HG02981 (cell line): ENCODE measurements around the gene PRKRIP1.
"Not testable (repeated sequence)": the region's sequence is repeated elsewhere in the genome, so short reads cannot be mapped to it uniquely, and the experiment has no call there.

Experiments used
- ATAC-seq: cut with Tn5 transposase; IDR thresholded peaks from one replicate; pipeline ENCODE4 v1.9.1; 2021; ENCODE audit warnings: mild to moderate bottlenecking, moderate library complexity; ENCODE audit not compliant: unreplicated experiment

PRKRIP1 gene

DNA sequence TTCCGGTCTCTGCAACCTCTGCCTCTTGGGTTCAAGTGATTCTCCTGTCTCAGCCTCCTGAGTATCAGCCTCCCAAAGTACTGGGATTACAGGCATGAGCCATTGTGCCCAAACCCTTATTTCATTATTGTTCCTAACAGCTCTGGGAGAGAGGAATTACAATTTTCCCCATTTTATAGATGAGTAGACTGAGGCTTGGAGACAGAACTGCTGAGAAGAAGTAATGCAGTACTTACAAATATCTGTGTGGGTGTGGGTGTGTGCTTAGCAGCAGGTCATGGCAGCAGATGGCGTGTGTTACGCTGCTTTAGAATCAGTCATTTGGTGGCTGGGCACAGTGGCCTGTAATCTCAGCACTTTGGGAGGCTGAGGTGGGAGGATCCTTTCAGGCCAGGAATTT is 7.4 kb downstream of the PRKRIP1 start:
- ATAC-seq, result no peak

DNA sequence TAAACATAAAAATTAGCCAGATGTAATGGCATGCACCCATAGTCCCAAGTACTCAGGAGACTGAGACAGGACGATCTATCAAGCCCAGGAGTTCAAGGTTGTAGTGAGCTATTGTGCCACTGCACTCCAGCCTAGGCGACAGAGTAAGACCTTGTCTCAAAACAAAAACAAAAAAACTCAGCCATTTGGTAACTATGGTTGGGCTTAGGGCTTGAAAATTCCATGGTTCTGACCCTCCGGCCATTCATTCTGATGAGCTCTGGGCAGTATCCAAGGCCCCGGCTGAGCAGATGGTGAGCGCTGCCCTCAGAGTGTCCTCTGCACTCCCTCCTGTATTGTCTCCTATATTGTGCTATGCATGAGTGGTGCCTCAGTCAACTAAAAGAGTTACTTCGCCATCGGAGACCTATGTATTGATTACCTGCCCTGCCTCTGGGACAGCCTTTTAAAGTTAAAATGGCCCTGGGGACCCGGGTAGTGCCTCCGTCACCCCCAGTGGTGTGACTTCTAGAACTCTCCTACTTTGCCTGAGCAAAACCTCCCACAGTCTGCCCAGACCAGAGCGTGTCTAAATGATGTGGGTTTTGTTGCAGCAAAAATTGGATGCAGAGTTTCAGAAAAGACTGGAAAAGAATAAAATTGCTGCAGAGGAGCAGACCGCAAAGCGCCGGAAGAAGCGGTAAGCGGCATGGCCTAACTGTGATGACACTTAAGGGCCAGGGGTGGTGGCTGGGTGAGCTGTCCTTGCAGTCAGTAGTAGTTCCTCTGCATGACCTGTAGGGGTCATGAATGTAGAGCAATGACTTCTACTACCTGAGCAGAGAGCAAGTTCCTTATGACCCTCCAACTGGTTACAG is 8.1 kb downstream of the PRKRIP1 start:
- ATAC-seq, result peak; percentile 86

DNA sequence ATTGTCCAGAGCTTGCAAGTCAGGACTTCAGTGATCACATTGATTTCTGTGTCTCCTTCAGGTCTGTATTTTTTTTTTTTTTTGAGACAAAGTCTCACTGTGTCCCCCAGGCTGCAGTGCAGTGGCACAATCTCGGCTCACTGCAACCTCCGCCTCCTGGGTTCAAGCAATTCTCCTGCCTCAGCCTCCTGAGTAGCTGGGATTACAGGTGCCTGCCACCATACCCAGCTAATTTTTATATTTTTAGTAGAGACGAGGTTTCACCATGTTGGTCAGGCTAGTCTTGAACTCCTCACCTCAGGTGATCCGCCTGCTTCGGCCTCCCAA is 8.7 kb downstream of the PRKRIP1 start:
- ATAC-seq, result not testable (repeated sequence)

DNA sequence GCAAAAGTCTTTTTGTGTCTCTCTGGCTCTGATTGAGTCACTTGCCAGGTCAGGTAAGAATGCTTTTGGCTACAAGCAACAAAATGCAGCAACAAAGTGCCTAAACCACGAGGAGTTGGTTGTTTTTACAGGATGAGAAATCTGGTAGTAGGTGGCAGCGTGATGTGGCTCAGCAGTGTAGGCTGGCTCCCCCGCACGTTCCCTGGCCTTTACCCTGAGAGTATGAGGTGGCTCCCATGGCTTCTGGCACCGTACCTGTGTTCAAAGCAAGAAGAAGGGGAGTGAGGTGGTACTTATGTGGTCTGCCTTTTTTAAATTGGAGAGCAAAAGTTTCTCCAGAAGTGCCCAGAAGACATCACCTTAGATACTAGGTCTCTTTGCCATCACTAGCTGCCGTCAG is 11.7 kb downstream of the PRKRIP1 start:
- ATAC-seq, result no peak

DNA sequence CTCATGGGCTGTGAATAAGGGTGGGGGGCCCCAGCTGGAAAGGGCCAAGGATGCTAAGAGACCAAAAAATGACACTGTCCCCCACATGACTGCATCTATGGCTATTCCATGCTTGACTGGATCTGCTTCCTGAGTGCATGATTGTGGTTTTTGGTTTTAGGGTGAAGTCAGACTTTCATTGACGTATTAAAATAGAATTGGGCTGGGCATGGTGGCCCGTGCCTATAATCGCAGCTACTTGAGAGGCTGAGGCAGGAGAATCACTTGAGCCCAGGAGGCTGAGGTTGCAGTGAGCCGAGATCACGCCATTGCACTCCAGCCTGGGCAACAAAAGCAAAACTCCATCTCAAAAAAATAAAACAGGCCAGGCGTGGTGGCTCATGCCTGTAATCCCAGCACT is 12.4 kb downstream of the PRKRIP1 start:
- ATAC-seq, result peak; percentile 52

DNA sequence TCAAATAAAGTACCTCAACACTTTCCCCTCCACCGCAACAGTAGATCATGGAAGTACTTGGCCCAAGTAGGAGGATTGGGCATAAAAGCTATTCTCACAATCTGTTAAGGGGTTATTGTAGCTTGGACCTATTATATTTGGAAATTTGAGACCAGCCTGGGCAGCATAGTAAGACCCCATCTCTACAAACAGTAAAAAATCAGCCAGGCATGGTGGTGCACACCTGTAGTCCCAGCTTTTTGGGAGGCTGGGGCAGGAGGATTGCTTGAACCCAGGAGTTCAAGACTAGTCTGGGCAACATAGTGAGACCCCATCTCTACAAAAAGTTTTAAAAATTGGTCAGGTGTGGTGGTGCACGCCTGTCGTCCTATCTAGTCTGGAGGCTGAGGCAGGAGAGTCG is 13.2 kb downstream of the PRKRIP1 start:
- no peak for ATAC-seq

DNA sequence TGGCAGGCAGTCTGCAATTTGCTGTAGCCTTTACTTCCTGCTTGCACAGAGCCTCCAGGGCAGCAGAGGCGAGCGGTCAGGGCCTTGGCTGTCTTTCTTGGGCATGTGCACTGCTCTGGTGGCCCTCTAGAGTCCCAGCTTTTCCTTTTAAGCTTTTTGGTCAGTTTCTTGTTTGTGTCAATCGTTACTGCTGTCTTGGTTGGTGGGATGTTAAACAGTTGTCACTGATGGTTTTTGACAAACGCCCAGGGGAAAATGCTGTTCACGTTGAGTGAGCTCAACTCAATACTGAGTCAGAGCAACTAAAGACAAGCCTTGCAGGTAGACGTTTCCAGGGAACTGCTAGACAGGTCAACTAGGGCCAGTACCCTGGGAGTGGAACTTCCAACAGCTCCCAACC is 14.0 kb downstream of the PRKRIP1 start:
- ATAC-seq, result no peak

DNA sequence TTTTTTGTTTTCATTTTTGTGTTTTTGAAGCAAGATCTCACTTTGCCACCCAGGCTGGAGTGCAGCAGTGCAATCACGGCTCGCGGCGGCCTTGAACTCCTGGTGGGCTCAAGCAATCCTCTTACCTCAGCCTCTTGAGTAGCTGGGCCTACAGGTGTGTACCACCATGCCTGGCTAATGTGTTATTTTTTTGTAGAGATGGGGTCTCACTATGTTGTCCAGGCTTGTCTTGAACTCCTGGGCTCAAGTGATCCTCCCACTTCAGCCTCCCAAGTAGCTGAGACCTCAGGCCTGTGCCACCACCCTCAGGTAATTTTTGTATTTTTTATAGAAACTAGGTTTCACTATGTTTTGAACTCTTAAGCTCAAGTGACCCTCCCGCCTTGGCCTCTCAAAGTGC is 14.8 kb downstream of the PRKRIP1 start:
- no peak for ATAC-seq

DNA sequence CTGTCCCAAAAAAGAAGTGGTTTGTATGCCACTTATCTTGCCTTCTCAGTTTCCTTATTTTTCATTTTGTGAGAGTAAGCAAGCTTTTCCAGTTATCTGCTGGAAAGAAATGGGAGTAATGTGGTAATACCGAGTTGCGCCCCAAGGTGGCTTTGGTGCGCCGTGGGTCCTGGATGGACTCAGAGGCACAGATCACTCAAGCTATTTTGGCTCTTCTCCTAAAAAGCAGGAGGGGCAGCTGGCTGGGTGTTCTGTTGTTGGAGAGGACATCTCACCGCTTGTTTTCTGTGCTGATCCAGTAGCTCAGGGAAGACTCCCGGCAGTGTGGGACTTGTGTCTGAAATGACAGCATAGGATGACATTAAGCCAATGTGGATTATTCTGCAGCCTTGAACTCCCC is 16.4 kb downstream of the PRKRIP1 start:
- no peak for ATAC-seq

DNA sequence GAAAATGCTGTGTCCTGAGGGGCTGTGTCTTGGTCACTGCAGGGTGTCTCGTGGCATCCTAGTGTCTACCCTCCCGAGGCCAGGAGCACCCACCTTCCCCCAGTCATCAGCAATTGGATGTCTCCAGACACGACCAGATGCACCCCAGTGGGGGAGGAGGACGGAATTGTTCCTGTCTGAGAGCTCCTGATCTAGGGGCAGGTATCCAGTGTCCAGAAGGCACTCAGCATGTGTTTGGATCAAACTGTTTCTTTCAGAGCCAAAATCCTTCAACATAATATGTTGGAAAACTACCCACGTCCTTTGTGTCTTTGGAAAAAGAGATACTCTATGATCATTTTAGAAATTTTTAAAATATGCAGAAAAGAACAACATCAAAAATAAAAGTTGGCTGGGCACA is 16.9 kb downstream of the PRKRIP1 start:
- no peak for ATAC-seq

DNA sequence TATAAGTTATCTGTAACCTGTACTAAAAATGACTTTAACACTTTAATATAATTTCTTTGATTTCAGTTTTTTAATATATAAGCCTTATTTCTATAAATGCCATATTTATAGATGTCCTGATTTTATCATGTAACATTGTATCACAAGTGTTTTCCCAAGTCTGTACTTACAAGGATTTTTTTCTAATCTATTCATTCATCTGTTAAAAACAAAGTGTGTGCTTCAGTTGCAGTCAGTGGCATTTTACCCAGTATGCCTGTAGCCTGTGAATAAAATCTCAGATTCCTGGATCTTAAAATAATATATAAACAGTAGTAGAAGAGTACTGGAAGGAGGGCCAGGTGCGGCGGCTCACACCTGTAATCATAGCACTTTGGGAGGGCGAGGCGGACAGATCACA is 17.4 kb downstream of the PRKRIP1 start:
- no peak for ATAC-seq

DNA sequence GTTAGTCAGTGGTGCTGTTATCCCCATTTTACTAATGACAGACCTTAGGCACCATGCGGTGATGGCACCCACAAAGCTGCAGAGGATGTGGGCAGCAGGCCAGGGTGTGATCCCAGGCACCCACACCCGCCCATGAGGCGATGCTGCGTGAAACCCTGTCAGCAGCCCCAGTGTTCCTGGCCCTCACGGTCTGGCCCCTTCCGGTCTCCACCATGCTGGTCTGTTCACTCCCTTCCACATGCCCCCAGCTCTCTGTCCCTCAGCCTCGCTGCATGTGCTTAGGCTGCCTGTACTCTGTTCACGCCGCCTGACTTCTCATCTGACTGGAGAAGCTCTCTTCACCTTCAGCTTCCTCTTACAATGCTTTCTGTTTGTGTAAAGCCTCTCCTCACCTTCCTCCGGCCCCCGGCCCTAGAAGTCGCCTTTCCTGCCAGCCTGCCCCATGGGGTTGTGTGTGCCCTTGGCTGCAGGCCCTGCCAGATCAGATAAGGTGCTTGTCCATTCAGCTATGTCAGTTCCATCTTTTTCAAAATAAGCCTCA is 19.6 kb downstream of the PRKRIP1 start:
- ATAC-seq, result peak; percentile 61

DNA sequence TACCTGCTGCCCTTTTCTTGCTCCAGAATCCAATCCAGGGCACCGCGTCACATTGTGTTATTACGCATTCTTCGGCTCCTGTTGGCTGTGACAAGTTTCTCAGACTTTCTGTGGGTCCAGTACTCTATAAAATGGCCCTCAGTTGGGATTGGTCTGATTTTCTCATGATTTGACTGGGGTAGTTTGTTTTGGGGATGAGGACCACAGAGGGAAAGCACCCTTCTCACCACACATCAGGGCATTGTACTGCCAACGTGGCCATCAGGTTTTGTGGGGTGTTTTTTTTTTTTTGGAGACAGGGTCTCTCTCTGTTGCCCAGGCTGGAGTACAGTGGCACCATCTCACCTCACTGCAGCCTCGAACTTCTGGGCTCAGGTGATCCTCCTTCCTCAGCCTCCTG is 20.2 kb downstream of the PRKRIP1 start:
- no peak for ATAC-seq

DNA sequence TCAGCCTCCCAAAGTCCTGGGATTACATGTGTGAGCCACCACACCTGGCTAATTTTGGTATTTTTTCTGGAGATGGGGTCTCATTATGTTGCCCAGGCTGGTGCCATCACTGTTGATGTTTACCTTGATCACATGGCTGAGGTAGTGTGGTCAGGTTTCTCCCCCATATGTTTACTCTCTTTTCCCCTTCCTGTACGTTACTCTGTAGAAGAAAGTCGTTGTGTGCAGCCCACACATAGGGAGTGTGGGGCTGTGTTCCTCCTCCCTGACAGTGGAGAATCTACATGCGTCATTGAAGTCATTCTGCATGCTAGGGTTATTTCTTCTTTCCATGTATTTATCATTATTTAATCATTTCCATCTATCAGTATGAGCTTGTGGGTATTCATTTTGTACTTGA is 20.9 kb downstream of the PRKRIP1 start:
- ATAC-seq, result no peak

DNA sequence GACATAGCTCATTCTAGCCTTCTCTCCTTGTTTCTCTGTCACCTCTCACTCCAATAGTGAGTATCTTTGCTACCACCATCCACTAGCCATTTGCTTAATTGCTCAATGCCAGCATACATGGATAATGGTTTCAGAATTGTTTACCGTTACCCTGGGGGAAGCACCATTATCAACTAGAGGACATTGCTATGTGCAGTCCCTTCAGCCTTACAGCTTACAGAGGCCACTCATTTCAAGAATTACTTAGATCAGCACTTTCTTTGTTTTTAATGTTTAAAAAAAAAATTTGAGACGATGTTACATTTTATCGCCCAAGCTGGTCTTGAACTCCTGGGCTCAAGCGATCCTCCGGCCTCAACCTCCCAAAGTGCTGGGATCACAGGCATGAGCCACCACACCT is 22.4 kb downstream of the PRKRIP1 start:
- ATAC-seq, result no peak

DNA sequence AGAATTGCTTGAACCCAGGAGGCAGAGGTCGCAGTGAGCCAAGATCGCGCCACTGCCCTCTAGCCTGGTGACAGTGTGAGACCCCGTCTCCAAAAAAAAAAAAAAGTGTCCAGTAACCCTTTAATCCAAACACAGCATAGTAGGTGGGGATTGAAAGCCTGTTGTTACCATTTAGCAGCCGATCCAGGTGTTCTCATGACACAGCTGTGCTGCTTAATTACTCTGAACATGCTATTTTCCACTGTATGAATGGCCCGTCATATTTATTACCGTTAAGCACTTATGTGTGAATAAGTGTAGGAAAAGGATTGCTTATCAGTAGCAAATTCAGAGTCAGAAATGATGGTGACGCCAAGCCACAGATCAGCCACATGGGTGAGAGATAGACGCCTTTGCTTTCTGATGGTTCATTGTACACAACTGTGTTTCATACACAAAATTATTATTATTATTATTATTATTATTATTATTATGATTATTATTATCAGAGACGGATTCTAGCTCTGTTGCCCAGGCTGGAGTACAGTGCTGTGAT is 25.6 kb downstream of the PRKRIP1 start:
- ATAC-seq, result no peak

DNA sequence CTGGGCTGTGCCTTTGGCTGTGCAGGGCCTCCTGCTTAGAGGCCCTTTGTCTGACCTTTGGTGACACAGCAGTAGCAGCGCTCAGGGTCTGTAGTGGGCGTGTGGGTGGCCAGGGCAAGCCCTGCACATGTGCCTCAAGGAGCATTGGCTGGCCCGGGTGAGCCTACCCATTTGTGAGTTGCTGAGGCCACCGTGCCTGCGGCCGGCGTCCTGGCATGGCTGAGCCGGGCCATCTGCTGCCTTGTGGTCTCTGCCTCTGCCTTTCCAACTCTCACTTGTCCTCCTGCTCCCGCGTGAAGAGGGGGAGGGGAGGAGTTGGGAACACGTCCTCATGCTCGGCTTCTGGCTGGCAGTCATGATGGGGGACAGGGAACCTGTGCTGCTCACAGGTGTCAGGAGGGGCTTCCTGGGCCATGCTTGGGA is 28.0 kb downstream of the PRKRIP1 start:
- no peak for ATAC-seq

DNA sequence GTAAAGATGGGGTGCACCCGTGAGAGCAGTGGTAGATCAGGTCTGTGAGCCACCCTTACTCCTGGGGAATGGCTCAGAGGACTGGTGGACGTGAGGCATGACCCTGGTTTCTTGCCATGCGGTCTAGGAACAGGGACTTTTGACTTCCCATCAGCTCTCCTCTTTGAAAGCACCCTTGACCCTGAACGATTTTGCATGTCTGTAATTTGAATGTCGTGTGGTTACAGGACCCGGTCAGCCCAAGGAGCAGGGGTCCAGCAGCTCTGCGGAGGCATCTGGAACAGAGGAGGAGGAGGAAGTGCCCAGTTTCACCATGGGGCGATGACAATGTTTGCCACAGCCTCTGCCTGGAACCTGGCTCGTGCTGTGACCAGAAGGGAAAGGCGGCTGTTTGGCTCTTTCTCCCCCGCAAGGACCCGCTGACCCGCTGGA is 28.6 kb downstream of the PRKRIP1 start:
- ATAC-seq, result no peak

DNA sequence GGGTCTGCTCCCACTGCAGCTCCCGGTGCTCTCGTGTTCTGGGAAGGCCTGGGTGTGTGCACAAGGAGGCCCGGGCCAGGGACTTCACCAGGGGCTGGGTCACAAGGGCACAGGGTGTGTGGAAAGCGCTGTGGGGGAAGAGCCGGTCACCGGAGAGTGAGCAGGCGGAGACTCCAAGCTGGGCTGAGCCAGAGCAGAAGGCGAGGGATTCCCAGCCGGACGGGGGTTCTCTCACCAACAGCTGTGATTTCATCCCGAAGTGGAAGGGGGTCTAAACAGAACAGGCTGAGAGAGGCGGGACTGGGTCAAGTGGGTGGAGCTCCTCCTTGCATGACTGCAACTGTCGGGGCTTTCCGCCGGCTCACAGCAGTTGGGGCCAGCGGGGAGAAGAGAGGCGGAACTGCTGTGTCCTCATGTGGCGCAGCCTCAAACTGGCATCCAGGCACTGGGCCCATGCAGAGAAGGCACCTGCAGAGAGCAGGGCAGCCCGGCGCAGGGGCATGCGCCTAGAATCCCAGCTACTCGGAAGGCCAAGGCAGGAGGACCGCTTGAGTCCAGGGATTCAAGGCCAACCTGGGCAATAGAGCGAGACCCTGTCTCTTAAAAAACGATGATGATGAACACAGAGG is 29.6 kb downstream of the PRKRIP1 start:
- peak; percentile 67 for ATAC-seq

DNA sequence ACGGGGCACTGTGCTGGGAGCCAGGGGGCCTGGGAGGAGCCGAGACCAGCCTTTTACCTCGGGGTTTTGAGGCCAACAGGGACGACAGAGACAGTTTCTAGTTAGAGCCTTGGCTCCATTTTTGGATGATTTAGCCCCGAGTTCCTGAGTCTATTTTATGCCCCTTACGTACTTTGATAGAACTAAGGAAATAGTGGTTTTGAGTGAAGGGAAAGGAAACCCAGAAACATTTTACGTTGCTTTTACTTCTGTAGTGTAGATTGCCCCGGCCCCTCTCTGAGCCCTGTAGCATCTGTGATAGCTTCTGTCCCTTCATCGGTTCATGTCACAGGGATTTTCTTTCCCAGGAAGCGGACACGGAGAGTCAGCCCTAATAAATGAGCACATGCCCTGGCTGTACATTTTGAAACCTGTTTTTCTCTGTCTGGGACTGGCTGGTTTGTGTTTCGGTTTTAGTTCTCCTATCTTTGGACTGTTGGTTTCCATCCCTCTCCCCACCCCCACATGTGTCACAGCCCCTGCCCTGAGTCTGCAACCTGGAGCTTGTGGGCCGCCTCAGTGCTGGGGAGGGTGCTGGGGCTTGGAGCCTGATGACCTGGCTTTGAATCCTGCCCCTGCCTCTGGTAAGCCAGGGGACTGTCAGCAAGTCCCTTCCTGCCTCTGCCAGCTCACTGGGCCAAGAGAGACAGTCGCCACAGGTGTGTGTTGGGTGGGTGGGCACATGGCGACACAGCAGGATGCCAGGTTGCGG is 30.3 kb downstream of the PRKRIP1 start:
- ATAC-seq, result peak; percentile 52

DNA sequence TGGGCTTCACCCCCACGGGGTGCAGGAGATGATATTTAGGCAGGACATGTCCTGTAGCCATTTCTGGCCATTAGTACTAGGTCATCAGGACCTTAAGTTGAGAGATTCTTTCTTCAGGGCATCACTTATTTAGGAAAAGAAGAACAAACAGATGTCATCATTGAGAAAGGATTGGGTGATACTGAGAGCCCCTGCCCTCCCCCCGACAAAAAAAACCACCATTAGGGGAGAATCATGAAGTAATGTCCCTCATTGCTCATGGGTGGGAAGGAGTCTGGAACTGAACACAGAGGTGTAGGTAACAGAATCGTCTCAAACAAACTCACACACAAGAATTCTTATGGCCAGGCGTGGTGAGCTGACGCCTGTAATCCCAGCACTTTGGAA is 30.8 kb downstream of the PRKRIP1 start:
- ATAC-seq, result no peak
